ENCODE data around the gene S100A10. TPM values are rescaled to one million over a fixed set of nuclear protein-coding genes. Genes with fewer than 3 reads are reported as not detected.
A peak's percentile ranks its signal among the peaks of the same experiment; 100 is the strongest.

Gene S100A10
- total RNA-seq, 2 experiments from 2014 or later: 208 to 220 TPM

DNA sequence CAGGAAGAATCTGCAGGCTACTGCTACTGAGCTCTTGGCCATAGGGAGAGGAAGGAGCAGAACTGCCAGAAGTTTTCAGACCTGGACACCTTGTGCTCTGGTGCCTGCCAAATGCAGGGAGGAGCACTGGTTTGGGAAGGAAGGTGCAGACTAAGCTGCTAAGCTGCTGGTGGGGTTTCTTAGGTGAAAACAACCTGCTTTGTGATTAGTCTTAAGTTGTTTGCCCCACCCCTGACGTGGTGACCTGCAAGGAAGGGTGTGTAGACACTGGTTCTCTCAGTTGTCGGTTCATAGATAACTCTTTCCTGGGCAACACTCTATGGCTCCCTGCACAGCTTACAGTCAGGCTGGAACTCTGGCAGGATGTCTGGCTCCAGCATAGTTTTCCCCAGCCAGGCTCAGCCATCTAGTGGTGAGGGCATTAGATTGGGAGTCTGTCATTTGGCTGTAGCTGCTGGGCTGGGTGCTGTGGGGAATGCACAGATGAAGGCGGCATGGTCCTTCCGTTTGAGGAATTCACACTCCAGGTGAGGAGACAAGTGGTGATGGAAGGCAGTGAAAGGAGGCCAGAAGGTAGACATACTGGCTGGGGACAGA is 10.3 kb upstream of the S100A10 start:
- TF ChIP-seq CTCF (IDR thresholded peaks at IDR 0.05): no peak
- Mint-ChIP-seq H3K4me3 (no peak overlapping the region), H3K27ac (no peak overlapping the region), H3K4me1 (ENCODE audit: low read depth) (peaks cover 10% of the 10 kb centered on the region), H3K9me3 (no peaks in the 10 kb centered on the region), H3K36me3 (ENCODE audit: low read depth) (no peaks in the 10 kb centered on the region), H3K27me3 (peaks cover 13% of the 10 kb centered on the region)
- intact Hi-C loops (cut with micrococcal nuclease): no loop called here
- CTCF ChIA-PET: interaction anchor here (1.3 to 13.5 kb wide), 7 partner anchors 10 to 116 kb away, joined by 3 to 321 read pairs (median 122); no protein-coding TSS in a partner anchor
- no peak for DNase-seq
- no peak for ATAC-seq
- POLR2A ChIA-PET: interaction anchor here (0.6 to 1.4 kb wide), 3 partner anchors 35 to 852 kb away, joined by 3 read pairs; no protein-coding TSS in a partner anchor

DNA sequence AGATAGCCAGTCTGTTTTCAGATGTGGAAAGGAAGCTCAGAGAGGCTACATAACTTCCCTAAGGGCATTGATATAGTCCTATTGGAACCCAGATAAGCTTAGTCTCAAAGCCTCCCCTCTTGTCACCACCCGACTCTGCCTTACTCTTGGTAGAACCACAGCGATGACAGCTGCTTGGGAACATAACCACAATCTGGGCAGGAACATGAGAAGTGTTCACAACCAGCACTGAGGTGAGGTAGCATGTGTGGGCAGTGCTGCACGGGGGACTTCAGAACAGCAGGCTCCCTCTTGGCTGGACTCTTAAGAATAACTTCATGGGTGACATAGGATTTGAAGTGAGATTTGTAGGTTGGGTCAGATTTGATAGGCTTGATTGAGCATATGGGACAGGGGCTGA is 9.3 kb upstream of the S100A10 start:
- intact Hi-C loops (cut with micrococcal nuclease): no loop called here

GRCh38 chr1:152001631-152002584 is 8.2 kb upstream of the S100A10 start:
- Mint-ChIP-seq H3K36me3 (ENCODE audit: low read depth) (no peaks in the 10 kb centered on the region), H3K27ac (no peak overlapping the region), H3K27me3 (peaks cover 11% of the 10 kb centered on the region), H3K9me3 (no peaks in the 10 kb centered on the region), H3K4me1 (ENCODE audit: low read depth) (peaks cover 7% of the 10 kb centered on the region), H3K4me3 (no peak overlapping the region)
- POLR2A ChIA-PET: interaction anchor here (0.6 to 1.4 kb wide), 2 partner anchors 34 to 67 kb away, joined by 3 to 4 read pairs; no protein-coding TSS in a partner anchor
- intact Hi-C loops (cut with micrococcal nuclease): no loop called here
- ATAC-seq: peak; percentile 86
- TF ChIP-seq CTCF (IDR thresholded peaks at IDR 0.05): peak; percentile 92
- CTCF ChIA-PET: interaction anchor here (0.8 to 13.5 kb wide), 34 partner anchors 10 to 591 kb away, joined by 3 to 321 read pairs (median 5); partner anchors contain the start of gene THEM4
- DNase-seq: peak; percentile 88

More for the DNA sequence above, 9.3 kb upstream of the S100A10 start:
- Mint-ChIP-seq H3K27me3 (peaks cover 11% of the 10 kb centered on the region), H3K9me3 (no peaks in the 10 kb centered on the region), H3K4me1 (ENCODE audit: low read depth) (peaks cover 10% of the 10 kb centered on the region), H3K36me3 (ENCODE audit: low read depth) (no peaks in the 10 kb centered on the region), H3K4me3 (no peak overlapping the region), H3K27ac (no peak overlapping the region)
- DNase-seq (peak; percentile 18), ATAC-seq (no peak)
- ChIA-PET CTCF (interaction anchor here (1.0 to 13.5 kb wide), 12 partner anchors 11 to 592 kb away, joined by 3 to 321 read pairs (median 14); no protein-coding TSS in a partner anchor), POLR2A (interaction anchor here (1.3 to 1.4 kb wide), 2 partner anchors 34 to 58 kb away, joined by 3 read pairs; no protein-coding TSS in a partner anchor)
- no peak for TF ChIP-seq CTCF (IDR thresholded peaks at IDR 0.05)

DNA sequence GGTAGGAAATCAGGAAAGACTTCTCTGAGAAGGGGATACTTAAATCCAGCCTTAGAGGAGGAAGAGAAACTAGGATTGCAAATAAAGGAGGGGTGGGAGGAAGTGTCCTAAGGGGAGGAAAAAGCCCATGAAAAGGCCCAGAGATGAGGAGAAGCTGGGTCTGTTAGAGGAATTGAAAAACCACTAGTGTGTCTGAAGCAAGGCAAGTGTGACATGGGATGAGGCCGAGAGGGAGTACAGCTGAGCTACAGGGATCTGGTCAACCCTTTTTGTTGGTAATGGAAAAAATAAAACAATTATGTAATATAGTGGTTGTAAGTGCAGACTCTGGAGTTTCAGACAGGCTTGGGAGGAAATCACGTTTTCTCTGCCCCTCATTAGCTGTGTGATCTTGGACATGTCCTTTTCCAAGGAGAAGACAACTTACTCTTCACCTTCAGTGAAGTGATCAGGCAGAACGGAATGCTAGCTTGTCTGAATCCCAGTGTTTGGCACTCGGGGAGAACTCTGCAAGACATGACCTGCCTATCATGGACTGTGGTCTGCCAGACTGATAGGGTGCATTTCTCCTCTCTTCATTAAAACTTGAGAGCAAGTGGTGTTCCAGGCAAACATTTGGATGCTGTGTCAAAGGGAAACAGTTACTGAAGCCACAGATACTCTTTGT is 7.4 kb upstream of the S100A10 start:
- TF ChIP-seq CTCF (IDR thresholded peaks at IDR 0.05): no peak
- Mint-ChIP-seq H3K9me3 (no peaks in the 10 kb centered on the region), H3K4me1 (ENCODE audit: low read depth) (peaks cover 4% of the 10 kb centered on the region), H3K36me3 (ENCODE audit: low read depth) (no peaks in the 10 kb centered on the region), H3K4me3 (no peak overlapping the region), H3K27ac (no peak overlapping the region), H3K27me3 (peaks cover 11% of the 10 kb centered on the region)
- intact Hi-C loops (cut with micrococcal nuclease): no loop called here
- CTCF ChIA-PET: interaction anchor here (0.7 to 13.5 kb wide), 34 partner anchors 9 to 457 kb away, joined by 3 to 321 read pairs (median 5); partner anchors contain the start of gene THEM4
- ATAC-seq: no peak
- POLR2A ChIA-PET: interaction anchor here (0.6 to 1.6 kb wide), 4 partner anchors 18 to 67 kb away, joined by 3 to 4 read pairs (median 4); no protein-coding TSS in a partner anchor
- DNase-seq: no peak

All from activated CD8-positive, alpha-beta T cell treated with anti-CD3 and anti-CD28 coated beads for 36 hours (primary cell).